Midbrain (tissue), 1 donor: ENCODE data around the gene CGB2.

Experiments
- DNase-seq: peaks from one replicate; lab custom pipeline; 2025; lab: John Stamatoyannopoulos, UW

Gene CGB2

GRCh38 chr19:49067554-49067953 lies 35.9 kb downstream of the CGB2 start:
- DNase-seq: no peak

GRCh38 chr19:49069026-49069425 lies 37.3 kb downstream of the CGB2 start:
- no peak for DNase-seq

- no peak for DNase-seq
Observed at GRCh38 chr19:49070416-49070815, 38.7 kb downstream of the CGB2 start.

GRCh38 chr19:49071860-49072547 lies 40.3 kb downstream of the CGB2 start:
- no peak for DNase-seq

- no peak for DNase-seq
Observed at GRCh38 chr19:49073514-49074378, 42.1 kb downstream of the CGB2 start.

GRCh38 chr19:49074869-49075268 lies 43.2 kb downstream of the CGB2 start:
- DNase-seq: peak; percentile 29

- no peak for DNase-seq
Observed at GRCh38 chr19:49080392-49080791, 48.7 kb downstream of the CGB2 start.

- no peak for DNase-seq
Observed at GRCh38 chr19:49081273-49081672, 49.6 kb downstream of the CGB2 start.
